HG03575 (cell line): ENCODE measurements around the gene ARRDC3.
"Not testable (repeated sequence)": the region's sequence is repeated elsewhere in the genome, so short reads cannot be mapped to it uniquely, and the experiment has no call there.

Experiments used
- ATAC-seq: cut with Tn5 transposase; IDR thresholded peaks from one replicate; pipeline ENCODE4 v1.9.1; 2021; ENCODE audit not compliant: unreplicated experiment, insufficient number of reproducible peaks, low FRiP score; ENCODE audit errors: extremely low read depth

ARRDC3 gene, protein sequence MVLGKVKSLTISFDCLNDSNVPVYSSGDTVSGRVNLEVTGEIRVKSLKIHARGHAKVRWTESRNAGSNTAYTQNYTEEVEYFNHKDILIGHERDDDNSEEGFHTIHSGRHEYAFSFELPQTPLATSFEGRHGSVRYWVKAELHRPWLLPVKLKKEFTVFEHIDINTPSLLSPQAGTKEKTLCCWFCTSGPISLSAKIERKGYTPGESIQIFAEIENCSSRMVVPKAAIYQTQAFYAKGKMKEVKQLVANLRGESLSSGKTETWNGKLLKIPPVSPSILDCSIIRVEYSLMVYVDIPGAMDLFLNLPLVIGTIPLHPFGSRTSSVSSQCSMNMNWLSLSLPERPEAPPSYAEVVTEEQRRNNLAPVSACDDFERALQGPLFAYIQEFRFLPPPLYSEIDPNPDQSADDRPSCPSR

DNA sequence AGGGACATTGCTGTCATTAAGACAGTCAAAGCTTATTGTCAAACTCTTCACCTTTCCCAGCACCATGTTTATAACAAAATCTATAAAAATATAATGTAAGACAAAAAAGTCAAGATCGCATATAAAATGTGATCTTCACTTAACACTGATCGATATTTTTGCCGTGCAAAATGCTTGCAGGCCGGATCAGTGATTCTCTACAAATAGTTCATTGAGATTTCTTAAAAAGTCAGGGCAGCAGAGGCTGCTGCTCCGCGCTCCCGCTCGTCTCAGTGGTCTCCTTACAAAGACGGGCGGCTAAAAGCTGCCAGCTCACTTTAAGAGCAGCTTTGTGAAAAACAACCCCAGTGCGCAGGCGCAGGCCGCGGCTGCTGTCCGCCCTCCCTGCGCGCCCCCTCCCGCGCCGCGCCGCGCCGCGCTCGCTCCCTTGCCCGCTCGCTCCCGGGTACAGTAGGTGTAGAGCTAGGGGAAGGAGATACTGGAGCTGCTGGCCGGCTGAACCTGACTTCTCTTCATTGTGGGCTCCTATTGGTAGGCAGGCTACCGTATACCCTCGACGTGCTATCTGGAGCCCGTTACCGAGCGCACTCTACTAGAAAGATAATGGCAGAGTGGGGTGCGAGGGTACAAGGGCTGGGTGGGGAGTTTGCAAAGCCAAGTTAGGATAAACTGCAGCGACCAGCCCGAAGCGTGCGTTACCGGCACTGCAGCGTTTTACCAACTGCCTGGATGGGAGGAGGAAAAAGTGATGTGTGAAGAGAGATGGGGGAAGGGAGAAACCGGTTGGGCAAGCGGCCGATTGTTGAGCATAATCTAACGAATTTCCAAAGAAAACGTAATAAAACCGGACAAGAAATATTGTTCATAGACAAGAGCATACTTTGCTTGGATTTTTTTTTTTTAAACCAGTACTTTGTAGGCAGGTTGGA is at the start of gene ARRDC3:
Gene ARRDC3 (minus strand): TSS at position 291 of the 929 bp plus-strand sequence. CDS start 225 bp downstream, at position 66.
- ATAC-seq, result peak; percentile 33

DNA sequence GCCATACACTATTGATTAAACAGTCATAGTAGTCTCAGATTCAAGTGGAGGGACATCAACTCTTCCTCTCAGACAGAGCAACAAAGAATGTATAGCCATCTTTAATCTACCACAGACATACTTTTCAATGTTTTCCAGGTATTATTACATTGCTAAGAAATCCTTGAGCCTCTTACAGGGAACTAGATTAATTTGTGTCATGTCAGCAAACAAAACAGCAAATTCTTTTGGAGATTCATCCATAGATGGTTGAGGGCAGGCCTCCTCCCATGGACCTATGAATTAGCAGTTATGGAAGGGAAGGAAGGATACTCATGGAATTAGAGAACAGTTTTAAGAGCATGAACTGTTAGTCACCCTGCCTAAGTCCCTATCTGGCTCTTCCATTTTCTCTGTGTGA is 47.8 kb upstream of the ARRDC3 start:
- no peak for ATAC-seq

DNA sequence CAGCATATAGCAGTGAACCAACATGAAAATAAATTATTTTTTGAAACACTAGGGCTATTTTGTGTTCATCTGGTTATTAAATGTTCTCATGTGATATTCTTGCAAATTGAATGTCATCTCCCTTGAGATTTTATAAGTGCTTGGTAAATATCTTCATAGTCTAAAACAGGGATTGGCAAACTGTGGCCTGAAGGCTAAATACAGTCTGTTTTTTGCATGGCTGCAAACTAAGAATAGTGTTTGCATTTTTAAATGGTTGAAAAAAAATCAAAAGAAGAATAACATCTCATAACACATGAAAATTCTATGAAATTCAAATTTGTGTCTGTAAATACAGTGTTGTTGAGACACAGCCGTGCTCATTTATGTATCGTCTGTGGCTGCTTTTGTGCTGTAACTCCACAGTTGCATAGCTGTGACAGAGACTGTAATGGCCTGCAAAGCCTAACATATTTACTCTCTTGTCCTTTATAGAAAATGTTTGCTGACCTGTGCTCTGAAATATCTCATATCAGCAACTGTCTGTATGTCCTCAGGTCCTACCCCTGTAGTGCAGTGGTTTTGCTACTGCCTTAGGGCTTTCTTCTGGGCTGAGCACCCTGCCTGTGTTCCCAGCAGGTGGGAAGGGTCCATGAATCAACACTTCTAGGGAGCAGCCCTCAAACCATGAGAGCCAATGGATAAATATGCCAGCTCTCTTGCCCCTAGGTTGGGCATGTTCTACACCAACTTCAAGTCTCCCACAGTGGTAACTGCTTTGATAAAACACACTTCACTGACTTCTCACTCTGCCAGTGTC is 41.7 kb upstream of the ARRDC3 start:
- ATAC-seq, result no peak

DNA sequence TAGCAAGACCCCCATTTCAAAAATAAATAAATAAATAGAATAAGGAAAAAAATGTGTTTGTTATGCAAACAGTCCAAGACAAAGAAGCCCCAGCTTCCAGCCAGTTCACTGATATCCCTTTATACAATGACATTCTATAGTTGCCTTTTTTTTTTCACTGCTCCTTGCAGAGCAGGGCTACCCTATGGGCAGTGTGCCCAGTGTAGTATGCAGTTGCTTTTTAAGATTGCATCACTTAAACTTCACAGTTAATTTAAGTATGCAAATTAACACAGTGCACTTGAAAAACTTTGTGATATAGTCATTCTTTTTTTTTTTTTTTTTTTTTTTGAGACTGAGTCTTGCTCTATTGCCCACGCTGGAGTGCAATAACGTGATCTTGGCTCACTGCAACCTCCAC is 40.8 kb upstream of the ARRDC3 start:
- no peak for ATAC-seq

DNA sequence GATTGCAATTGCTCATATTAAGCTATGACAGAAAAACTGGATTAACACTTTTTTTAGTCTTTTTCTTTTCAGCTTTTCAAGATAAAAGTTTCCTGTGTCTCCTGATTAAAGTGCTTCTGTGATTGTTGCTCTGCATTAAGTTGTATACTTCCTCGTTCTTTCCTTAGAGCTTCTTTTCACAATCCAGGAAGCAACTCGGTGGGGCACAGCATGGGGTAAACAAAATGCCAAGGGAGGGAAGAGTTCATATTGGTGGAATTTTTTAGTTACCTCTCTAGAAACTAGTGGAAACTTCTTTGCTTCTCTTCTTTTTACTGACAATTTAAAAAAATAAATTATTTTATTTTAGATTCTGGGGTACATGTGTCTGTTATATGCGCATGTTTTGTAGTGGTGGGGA is 37.8 kb upstream of the ARRDC3 start:
- ATAC-seq, result no peak

DNA sequence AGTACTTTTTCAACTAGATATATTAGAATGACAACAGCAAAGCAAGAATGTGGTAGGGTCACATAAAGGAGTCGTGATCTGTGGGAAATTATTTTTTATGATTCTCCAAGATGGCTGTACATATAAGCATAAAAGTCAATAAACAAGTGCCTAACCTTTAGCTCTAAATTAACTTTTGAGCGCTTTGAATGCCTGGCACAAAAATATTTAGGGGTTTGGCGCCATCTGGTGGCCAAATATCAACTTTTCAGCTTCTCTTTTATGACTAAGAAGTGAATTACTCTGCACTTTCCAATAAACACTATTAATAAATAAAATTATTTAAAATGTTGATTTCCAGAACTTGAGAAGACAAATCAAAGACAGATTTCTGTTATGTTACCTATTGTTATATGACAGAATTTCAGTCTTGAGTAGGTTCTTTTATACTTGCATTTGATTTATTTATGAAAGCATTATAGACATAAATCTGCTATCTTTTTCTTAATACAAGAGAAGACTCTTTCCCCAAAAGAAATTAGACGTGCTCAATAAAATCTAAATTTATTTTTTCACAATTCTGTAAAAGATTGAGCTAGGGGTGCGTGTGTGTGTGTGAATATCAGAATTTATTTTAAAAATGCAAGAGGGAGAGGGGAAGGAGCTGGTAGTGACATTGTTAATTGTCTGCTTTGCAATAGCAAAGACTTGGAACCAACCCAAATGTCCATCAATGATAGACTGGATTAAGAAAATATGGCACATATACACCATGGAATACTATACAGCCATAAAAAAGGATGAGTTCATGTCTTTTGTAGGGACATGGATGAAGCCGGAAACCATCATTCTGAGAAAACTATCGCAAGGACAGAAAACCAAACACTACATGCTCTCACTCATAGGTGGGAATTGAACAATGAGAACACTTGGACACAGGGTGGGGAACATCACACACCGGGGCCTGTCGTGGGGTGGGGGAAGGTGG is 36.7 kb upstream of the ARRDC3 start:
- no peak for ATAC-seq

DNA sequence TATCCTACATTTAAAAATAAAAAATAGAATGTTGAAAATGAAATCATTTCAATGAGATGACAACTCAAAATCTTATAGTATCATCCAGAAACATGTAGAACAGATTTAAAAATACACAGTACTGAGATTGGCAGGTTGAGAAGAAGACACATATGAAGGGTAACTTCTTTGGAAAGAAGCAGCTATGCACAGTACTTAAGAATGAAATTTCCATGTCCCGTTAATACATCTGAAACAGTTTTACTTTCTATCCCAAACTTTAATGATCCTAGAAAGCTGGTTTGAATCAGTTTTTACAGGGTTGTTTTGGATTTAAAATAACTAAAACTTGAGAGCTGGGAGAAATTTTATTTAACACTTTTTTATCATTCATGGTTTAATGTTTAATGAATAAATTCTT is 36.0 kb upstream of the ARRDC3 start:
- ATAC-seq, result no peak

DNA sequence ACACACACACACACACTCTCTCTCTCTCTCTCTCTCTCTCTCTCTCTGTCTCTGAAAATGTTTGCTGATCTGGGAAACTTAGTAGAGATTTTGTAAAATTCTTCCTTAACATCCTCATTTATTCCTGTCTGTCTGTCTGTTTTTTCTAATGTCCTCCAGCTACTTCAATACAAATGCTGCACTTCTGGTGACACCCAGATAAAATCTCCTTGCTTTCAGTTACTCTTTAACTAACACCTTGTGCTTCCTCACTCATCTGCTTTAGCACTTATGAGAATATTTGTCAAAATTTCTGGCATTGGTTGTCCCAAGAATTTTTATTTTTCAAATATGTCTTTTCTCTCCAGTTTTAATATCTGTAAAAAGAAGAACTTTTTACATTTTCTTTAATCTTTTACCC is 35.0 kb upstream of the ARRDC3 start:
- ATAC-seq, result no peak

DNA sequence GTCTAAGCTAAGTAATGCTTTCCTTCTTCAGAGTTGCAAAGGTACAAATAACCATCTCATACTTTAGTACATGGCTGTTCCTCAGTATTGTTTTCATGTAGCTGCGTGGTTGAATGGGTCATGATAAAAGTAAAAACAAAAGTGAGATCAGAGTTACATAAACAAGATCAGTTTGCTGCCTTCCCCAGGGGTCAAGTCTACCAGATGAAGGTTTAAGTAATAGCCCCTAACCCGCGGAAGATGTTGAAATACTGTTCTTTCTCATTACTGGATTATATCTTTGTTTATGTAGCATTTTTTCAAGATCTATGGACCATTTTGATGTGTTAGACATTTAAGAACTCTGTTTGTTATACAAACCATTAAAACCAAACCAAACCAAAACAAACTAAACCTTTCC is 34.1 kb upstream of the ARRDC3 start:
- ATAC-seq, result no peak

DNA sequence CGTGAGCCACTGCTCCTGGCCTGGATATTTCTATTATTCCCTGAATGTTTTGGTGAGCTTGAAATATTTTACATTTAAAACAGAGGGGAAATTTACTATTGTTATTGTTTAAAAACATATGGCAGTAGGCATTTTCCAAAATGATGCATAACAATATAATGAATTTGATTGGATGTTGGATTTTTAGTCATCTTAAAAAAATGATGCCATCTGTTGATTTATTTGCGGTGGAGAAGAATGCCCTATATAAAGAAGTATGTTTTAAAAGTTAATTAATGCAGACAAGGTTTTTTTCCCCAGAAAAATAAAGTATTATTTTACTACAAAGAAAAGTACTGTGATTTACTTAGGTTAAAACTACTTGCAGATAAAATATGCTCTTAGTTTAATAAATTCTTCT is 33.4 kb upstream of the ARRDC3 start:
- no peak for ATAC-seq

DNA sequence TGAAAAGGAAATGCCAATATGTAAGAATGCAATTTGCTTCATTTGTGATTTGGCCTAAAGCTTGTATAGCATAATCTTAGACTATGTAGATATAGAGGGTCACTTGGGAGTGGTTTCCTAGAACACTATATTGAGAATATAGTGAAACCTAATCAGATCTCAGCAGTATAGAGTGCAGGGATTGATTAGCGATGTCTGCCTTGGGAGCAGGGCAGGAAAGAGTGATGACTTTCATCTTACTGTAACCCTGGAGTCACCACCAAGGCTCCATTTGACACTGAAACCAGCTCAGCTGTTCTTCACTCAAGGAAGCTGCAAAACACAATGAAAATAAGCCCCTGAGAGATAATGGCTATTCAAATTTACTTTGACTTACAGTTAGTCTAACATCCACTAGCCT is 26.2 kb upstream of the ARRDC3 start:
- ATAC-seq, result no peak

DNA sequence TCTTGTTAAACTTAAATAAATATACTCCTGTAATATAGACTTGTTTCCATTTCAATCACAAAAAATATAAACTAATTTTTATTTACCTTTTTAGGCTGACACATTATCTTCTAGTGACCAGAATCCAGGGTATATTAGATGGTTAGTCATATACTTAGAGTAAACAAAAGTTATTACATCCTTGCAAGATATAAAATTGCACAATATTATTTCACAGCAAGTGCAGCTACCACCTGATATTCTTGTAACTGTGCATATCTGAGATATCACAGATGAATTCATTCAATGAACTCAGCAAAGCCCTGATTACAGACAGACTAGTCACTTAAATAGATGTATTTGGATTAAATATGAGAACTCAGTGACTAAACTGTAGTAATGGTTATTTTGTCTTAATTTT is 25.6 kb upstream of the ARRDC3 start:
- ATAC-seq, result no peak

DNA sequence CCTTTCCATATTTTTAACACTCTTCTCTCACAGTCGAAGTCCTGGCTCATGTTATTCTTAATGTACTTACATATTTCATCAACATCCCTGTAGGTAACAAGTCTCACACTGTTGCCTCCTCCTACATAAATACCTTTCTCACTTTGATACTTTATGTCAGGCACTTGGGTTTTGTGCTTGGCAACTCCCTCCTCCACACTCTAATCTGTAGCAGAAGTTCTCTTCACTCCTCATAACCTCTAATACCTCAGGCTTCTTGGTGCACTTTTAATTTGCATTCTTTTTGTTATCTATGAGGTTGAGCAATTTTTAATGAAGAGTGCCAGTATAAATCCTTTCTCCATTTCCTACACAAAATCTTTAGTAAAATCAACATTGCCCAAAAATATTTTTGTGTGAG is 24.1 kb upstream of the ARRDC3 start:
- ATAC-seq, result no peak

DNA sequence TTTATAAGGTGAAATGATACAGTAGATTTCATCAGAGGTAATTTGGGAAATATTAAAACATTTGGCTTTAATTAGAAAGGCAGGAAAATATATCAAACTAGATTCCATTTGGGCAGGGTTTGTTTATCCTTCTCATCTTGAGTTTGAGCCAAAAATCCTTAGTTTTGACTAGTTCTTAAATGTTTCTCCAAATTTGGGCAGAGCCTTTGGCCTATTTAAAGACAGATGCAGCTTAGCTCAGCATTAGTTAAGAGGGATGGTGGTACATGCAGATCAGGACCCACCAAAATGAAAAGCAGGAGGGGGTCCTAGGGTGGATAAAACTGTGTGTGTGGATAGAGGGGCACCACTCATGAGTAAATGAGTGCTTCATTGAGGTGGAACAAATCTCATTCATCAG is 20.3 kb upstream of the ARRDC3 start:
- no peak for ATAC-seq

DNA sequence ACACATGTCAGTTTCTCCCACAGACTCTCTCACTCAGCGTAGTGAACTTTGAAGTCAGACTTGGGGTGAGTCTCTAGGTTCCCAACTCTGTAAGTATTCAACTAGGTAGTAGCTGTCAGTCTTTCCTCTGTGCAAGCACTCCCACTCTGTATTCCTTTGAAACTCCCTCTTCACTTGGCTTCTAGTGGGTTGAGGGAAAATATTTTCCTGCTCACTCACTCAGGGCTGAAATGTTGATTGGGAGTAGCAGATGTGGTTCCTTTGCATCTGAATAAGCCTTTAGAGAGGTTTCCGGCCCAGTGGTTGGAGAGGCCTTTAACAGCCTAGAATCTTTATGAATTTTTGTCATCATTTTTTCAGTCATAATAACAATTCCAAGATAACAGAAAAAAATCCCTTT is 18.1 kb upstream of the ARRDC3 start:
- no peak for ATAC-seq

DNA sequence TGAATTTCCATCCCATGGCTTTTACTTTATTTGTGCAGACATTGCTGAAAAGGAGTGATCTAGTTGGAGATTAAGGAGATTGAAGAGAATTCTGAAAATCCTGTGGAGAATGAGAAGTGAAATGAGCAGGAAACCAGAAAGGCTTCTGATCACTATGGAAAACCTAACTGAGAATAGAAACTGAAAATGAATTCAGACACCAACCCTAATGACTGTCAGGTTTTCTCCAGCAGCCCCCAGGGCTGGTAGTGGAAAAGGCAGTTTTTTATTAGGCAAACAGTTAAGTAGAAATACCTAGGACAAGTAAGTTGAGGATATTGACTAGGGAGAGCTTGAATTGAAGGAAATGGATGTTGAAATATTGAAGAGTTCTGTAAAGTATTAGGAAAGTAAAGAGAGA is 14.7 kb upstream of the ARRDC3 start:
- ATAC-seq, result no peak

DNA sequence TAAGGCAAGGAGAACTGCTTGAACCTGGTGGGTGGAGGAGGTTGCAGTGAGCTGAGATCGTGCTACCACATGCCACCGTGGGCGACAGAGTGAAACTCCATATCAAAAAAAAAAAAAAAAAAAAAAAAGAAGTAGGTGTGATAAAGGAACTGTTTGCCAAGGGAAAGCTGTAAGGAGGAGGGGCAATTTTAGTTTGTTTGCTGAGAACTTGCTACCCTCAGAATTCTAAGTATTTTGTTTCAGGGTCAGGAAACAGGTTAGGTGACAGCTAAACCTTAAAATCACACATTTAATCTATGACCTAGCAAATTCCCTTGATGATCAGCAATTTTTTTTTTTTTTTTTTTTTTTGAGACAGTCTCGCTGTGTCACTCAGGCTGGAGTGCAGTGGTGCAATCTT is 7.2 kb upstream of the ARRDC3 start:
- ATAC-seq, result no peak

DNA sequence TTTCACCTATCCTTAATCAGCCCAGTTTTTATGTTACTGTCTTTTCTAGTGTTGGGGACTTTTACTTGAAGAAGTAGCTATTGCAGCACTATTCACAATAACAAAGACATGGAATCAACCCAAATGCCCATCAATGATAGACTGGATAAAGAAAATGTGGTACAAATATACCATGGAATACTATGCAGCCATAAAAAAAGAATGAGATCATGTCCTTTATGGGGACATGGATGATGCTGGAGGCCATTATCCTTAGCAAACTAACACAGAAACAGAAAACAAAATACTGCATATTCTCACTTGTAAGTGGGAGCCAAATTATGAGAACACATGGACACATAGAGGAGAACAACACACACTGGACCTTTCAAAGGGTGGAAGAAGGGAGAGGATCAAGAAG is 6.4 kb upstream of the ARRDC3 start:
- not testable (repeated sequence) for ATAC-seq
